Stimulated activated CD8-positive, alpha-beta memory T cell treated with anti-CD3 and anti-CD28 coated beads, Interleukin-7, amount 100 ng/mL, for 48 hours (primary cell): ENCODE results near the gene NUCB2.
"Not testable (repeated sequence)": the region's sequence is repeated elsewhere in the genome, so short reads cannot be mapped to it uniquely, and the experiment has no call there.

Experiments
- DNase-seq, 2 donors: peaks; one replicate each; pipeline ENCODE4 v3.0.0-alpha.2; 2020; ENCODE audit warnings: low read depth in 1 of 2; ENCODE audit errors: extremely low read depth in 1 of 2

Gene NUCB2

DNA sequence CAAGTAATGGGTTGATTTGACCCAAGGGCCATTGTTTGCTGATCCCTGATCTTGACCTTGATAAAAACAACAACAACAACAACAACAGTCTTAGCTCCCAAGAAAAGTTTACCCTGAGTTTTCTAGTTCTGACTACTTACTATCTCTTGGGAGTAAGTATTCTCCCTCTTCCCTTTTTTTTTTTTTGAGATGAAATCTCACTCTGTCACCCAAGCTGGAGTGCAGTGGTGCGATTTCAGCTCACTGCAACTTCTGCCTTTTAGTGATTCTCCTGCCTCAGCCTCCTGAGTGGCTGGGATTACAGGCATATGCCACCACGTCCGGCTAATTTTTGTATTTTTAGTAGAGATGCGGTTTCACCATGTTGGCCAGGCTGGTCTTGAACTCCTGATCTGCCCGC lies 8.0 kb upstream of the NUCB2 start:
- DNase-seq = not testable (repeated sequence)

- no peak for DNase-seq
Measured at GRCh38 chr11:17268902-17269301, 7.6 kb upstream of the NUCB2 start.

GRCh38 chr11:17272801-17273200 lies 3.7 kb upstream of the NUCB2 start:
- DNase-seq = no peak

- no peak for DNase-seq
Measured at GRCh38 chr11:17273211-17273610, 3.3 kb upstream of the NUCB2 start.

DNA sequence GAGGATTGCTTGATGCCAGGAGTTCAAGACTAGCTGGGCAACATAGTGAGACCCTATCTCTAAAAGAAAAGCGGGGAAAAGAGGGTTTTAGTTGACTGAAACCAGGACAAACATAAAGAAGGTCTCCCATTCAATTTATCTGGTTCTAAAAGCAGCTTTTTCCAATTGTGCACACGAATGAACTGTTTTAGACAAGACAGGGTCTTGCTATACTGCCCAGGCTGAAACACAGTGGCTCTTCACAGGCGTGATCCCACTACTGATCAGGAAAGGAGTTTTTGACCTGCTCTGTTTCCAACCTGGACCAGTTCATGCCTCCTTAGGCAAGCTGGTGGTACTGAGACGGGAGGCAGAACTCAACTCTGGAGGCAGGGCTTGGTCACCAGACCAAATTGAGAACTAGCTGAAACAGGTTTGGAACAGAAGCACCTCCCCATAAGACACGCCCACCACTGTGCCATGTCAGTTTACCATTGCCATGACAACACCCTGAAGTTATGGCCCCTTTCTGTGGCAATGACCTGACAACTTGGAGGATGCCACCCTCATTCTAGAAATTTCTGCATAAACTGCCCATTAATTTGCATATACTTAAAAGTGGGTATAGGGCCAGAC lies 2.8 kb upstream of the NUCB2 start:
- no peak for DNase-seq

DNA sequence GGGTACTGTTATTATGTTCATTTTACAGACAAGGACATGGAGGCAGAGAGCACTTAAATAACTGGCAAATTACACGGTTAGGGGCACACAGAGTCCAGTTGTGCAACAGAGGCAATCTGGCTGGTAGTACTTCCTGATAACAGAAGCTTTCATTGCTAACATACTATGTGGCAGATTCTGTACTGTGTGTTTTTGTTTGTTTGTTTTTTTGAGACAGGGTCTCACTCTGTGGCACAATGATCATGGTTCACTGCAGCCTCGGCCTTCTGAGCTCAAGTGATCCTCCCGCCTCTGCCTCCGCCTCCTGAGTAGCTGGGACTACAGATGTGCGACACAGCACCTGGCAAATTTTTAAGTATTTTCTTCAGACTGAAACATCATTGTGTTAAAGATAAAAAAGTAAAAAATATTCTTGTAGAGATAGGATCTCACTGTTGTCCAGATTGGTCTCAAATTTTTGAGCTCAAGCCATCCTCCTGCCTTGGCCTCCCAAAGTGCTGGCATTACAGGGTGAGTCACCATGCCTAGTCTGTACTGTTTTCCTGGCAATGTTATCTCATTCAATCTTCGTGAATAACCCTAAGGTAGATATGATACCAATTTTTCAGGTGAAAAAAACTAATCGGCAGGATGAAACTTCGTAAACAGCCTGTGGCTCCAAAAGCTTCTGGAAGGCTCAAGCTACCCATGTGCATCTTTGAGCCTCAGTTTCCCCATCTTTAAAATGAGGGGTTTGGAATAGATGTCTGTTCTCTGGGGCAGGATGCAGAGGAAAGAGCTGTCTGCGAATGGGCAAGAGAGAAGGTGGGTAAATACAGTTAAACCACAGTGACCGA lies 921 bp upstream of the NUCB2 start:
- DNase-seq = no peak

- DNase-seq = no peak
Measured at GRCh38 chr11:17277024-17277584, 565 bp downstream of the NUCB2 start.

DNA sequence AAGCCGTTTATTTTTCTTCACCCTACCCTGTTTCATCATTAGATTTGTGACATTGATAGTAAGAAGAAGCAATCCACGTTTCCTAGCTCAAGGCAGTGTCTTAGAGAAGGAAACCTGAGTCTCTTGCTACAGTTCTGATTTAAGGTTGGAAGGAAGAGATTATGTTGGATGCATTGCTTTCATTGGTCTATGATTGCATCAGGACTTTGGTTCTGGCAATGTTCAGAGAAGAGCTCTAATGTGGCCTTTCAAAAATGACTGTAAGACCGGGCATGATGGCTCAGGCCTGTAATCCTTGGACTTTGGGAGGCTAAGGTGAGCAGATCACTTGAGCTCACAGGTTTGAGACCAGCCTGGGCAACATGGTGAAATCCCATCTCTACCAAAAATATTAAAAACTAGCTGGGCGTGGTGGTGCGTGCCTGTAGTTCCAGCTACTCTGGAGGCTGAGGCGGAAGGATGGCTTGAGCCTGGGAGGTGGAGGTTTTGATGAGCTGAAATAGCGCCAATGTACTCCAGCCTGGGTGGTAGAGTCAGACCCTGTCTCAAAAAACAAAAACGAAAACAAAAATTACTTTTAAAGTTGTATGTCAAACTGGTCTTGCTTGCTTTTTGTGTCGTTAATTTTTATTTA lies 4.1 kb downstream of the NUCB2 start:
- DNase-seq = no peak

- no peak for DNase-seq
Measured at GRCh38 chr11:17286332-17286731, 9.8 kb downstream of the NUCB2 start.

DNA sequence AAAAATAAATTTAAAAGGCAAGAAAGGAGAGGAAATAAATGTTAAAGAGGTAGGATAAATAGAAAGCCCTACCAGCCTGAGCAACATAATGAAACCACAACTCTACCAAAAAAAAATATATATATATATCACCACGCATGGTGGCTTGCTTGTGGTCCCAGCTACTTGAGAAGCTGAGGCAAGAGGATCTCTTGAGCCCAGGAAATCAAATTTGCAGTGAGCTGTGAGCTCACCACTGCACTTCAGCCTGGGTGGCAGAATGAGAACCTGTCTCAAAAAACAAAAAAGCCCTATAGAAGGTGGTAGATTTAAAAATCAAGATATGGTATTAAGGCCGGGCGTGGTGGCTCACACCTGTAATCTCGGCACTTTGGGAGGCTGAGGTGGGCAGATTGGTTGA lies 10.5 kb downstream of the NUCB2 start:
- no peak for DNase-seq

DNA sequence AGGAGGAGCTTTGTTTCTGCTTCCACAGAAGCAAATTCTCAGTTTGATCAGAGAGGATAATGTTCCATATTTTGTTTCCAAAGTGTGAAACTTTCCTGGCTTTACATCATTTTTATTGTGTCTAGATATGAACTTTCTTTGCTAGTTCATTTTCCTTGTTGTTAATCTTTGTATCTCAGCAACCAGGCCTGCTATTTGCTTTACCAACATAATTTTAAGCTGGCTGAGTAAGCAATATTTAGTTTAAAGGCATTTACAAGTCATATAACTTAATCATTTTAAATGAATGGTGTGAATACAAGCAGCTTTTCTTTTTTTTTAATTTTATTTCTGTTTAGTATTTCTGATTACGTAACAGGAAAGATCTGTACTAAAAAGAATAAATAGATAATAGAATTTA lies 15.2 kb downstream of the NUCB2 start:
- DNase-seq = no peak

DNA sequence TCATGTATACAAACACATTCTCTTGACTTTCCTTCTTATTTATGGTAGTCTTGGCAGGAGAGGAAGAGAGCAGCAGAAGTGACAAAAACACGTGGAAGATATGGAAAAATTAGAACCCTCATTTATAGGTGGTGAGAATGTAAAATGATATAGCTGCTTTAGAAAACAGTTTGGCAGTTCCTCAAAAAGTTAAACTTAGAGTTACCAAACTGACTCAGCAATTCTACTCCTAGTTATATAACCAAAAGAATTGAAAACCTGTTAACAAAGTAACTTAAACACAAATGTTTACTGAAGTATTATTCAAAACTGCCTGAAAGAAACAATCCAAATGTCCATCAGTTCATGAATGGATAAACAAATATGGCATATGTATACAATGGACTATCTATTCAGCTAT lies 16.8 kb downstream of the NUCB2 start:
- no peak for DNase-seq

GRCh38 chr11:17294033-17294432 lies 17.5 kb downstream of the NUCB2 start:
- DNase-seq = no peak

- DNase-seq = no peak
Measured at GRCh38 chr11:17296852-17297559, 20.5 kb downstream of the NUCB2 start.

- DNase-seq = peak; percentile 32 to 69
Measured at GRCh38 chr11:17298302-17298701, 21.8 kb downstream of the NUCB2 start.

GRCh38 chr11:17300372-17300771 lies 23.8 kb downstream of the NUCB2 start:
- no peak for DNase-seq

GRCh38 chr11:17313349-17314231 lies 37.1 kb downstream of the NUCB2 start:
- DNase-seq = no peak

DNA sequence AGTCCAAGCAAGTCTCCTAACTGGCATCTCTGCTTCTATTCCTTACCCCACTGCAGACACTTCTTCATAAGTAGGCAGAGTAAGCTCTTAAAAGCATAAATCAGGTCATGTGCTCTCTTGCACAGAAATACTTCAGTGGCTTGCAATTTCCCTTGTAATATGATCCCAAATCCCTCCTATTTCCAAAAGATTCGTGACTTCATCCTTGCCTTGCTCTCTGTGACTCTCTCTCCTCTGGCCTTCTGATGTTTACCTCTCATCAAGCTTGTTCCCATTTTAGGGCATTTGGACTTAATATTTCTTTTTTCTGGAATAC lies 37.7 kb downstream of the NUCB2 start:
- DNase-seq = no peak

DNA sequence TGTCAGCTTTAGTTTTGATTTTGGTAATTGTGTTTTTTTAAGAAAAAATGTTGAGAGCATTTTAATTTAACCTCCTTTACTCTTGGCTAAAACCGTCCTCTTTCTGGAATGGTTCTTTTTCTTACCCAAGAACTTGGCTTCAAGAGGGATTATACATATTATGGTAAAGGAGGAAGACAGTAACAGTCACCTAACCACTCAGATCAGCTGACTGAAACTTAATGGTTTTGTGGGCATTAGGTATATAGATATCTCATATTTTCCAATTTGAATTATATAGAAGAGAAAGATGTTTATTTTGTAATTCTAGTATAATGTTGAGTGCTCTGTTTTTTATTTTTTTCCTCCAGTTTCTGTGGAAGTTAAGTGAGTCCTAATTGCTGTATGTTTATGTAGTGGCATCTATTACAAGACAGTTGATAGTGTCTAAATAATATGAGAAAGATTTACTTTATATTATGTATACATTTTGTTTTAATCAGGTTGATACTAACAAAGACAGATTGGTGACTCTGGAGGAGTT lies 38.4 kb downstream of the NUCB2 start:
- no peak for DNase-seq

GRCh38 chr11:17328871-17329494 lies 52.4 kb downstream of the NUCB2 start:
- DNase-seq = no peak
